Progenitor cell of endocrine pancreas (in vitro differentiated cells): Measurements from ENCODE around the gene SLC7A1. TPM values are rescaled to one million over a fixed set of nuclear protein-coding genes. Genes with fewer than 3 reads are reported as not detected.

Source experiments
- DNase-seq: peaks from one replicate; pipeline ENCODE4 v3.0.0; 2021; ENCODE audit warnings: low spot score; ENCODE audit not compliant: unreplicated experiment
- H3K27ac Mint-ChIP-seq: 2 replicates; pipeline ENCODE4 v1.8.0; 2021; ENCODE audit warnings: mild to moderate bottlenecking, moderate library complexity, mixed read lengths
- H3K27me3 Mint-ChIP-seq: 2 replicates; pipeline ENCODE4 v1.8.0; 2021; ENCODE audit warnings: mixed read lengths
- H3K36me3 Mint-ChIP-seq: 2 replicates; pipeline ENCODE4 v1.8.0; 2022; ENCODE audit warnings: mixed read lengths; ENCODE audit not compliant: insufficient read depth
- H3K4me1 Mint-ChIP-seq: 2 replicates; pipeline ENCODE4 v1.8.0; 2021; ENCODE audit warnings: low read depth, mixed read lengths
- H3K4me3 Mint-ChIP-seq: 2 replicates; pipeline ENCODE4 v1.8.0; 2021; ENCODE audit warnings: low read depth, mild to moderate bottlenecking, moderate library complexity, mixed read lengths
- H3K9me3 Mint-ChIP-seq: 2 replicates; pipeline ENCODE4 v1.8.0; 2021; ENCODE audit warnings: low read depth, mixed read lengths
- total RNA-seq: library from RNA; stranded (reverse); gene quantifications from 2 replicates; pipeline ENCODE4 v1.2.1, GENCODE V29; 2021
- TF ChIP-seq, protein P1 (sequence below): fragments of 200-600 bp; sonication (generic); IDR thresholded peaks from one replicate; pipeline ENCODE4 v1.5.0; 2021; ENCODE audit warnings: antibody characterized with exemption, mild to moderate bottlenecking; ENCODE audit not compliant: unreplicated experiment

The SLC7A1 gene
- total RNA-seq, 1 donor from 2014 or later = 31.3 TPM

DNA sequence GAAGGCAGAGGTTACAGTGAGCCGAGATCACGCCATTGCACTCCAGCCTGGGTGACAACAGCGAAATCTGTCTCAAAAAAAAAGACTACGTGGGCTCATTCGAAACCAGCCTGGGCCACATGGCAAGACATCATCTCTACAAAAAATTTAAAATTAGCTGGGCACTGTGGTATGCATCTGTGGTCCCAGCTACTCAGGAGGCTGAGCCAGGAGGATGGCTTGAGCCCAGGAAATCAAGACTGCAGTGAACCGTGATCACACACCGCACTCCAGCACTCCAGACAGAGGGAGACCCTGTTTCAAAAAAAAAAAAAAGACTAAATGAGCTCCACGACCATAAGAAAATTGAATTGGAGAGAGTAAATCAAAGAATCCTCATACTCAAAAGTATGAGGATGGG, 53.1 kb downstream of the SLC7A1 start:
- H3K4me3 Mint-ChIP-seq = no peak overlapping the region
- H3K36me3 Mint-ChIP-seq = peaks cover 5% of the 10 kb centered on the region
- peaks cover 11% of the 10 kb centered on the region for H3K4me1 Mint-ChIP-seq
- H3K9me3 Mint-ChIP-seq = no peaks in the 10 kb centered on the region
- H3K27ac Mint-ChIP-seq = no peak overlapping the region
- no peaks in the 10 kb centered on the region for H3K27me3 Mint-ChIP-seq
- TF ChIP-seq, protein P1, sequence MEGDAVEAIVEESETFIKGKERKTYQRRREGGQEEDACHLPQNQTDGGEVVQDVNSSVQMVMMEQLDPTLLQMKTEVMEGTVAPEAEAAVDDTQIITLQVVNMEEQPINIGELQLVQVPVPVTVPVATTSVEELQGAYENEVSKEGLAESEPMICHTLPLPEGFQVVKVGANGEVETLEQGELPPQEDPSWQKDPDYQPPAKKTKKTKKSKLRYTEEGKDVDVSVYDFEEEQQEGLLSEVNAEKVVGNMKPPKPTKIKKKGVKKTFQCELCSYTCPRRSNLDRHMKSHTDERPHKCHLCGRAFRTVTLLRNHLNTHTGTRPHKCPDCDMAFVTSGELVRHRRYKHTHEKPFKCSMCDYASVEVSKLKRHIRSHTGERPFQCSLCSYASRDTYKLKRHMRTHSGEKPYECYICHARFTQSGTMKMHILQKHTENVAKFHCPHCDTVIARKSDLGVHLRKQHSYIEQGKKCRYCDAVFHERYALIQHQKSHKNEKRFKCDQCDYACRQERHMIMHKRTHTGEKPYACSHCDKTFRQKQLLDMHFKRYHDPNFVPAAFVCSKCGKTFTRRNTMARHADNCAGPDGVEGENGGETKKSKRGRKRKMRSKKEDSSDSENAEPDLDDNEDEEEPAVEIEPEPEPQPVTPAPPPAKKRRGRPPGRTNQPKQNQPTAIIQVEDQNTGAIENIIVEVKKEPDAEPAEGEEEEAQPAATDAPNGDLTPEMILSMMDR = no peak
- no peak for DNase-seq

DNA sequence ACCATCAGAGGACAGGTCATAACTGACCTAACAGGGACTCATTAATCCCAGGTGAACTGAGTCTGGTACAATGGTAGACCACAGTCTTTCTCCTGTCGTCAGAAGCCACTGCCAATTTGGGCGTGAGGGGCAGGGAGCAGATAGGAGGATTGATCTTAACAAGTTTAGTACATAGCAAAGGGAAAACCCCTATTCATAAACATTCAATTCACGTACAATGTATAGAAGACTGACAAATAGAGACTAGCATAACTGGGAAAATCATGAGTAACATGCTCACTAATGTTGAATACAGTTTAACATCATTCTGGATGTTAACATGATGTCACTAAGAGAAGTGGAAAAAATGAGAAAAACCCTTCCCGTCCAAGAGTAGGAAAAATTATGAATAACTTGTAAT, 54.1 kb downstream of the SLC7A1 start:
- H3K27me3 Mint-ChIP-seq = no peaks in the 10 kb centered on the region
- peaks cover 5% of the 10 kb centered on the region for H3K36me3 Mint-ChIP-seq
- H3K4me3 Mint-ChIP-seq = no peak overlapping the region
- H3K4me1 Mint-ChIP-seq = peaks cover 6% of the 10 kb centered on the region
- H3K27ac Mint-ChIP-seq = no peak overlapping the region
- DNase-seq = no peak
- TF ChIP-seq, protein P1 = no peak
- H3K9me3 Mint-ChIP-seq = no peaks in the 10 kb centered on the region

DNA sequence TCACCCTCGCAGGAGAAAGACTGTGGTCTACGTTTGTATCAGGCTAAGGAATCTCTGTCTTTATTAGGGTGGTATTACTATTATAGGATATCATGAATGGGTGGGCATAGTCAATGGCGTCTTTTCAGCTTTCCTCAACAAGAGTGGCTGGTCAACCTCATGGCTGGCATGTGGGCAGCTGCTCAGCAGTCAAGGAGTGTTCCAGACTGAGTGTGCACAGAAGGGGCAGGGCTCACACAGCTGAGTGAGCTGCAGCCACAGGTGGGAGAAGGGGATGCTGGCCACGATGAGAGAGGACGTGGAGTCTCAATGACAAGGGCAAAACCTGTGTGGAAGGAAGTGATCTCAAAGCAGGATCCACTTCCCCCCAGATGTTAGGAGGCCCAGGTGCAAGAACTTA, 54.7 kb downstream of the SLC7A1 start:
- Mint-ChIP-seq H3K27me3 (no peaks in the 10 kb centered on the region), H3K4me1 (peaks cover 6% of the 10 kb centered on the region), H3K9me3 (no peaks in the 10 kb centered on the region)

DNA sequence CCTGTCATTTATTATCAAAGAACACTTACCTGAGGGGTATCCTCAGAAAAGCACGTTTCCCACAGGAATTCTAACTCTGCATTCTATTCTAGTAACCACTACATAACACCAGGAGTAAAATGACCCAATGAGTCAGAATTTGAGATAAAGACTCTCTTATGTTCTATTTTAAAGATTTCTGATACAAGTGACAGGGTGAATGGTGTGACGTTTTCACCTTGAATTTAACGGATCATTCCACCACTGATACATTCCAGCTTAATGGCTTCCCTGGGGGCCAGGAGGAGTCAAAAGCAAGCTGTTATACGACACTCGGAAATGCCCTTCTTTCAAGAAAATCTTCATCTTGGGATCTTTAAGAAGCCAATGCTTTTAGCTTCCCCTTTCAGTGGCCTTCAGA, 55.2 kb downstream of the SLC7A1 start:
- TF ChIP-seq, protein P1 = no peak
- Mint-ChIP-seq H3K36me3 (peaks cover 9% of the 10 kb centered on the region), H3K27me3 (no peaks in the 10 kb centered on the region), H3K27ac (no peak overlapping the region), H3K4me1 (peaks cover 6% of the 10 kb centered on the region), H3K4me3 (no peak overlapping the region), H3K9me3 (no peaks in the 10 kb centered on the region)
- DNase-seq = no peak

More for the DNA sequence above, 54.7 kb downstream of the SLC7A1 start:
- no peak for DNase-seq
- TF ChIP-seq, protein P1 = no peak
- no peak overlapping the region for H3K27ac Mint-ChIP-seq
- H3K36me3 Mint-ChIP-seq = peaks cover 9% of the 10 kb centered on the region
- H3K4me3 Mint-ChIP-seq = no peak overlapping the region

DNA sequence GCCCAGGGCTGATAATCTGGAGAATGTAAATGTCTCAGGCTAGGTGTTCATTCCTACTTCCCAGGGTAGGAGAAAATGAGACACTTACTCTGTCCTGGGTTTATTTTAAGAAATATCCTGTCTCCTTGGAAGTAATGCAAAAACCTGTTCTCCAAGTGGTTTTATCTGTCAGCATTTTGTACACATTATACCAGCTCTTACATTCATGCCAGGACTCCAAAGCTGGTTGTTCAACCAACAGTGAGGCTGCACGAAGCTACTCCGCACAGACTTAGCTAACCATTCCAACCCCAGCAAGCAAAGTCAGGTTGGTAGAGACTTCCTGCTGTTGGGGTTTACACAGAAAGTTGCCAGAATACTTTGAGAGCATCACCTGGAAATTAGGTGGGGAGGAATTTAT, 55.6 kb downstream of the SLC7A1 start:
- Mint-ChIP-seq H3K27me3 (no peaks in the 10 kb centered on the region), H3K27ac (no peak overlapping the region), H3K36me3 (peaks cover 9% of the 10 kb centered on the region), H3K4me1 (peaks cover 6% of the 10 kb centered on the region), H3K9me3 (no peaks in the 10 kb centered on the region), H3K4me3 (no peak overlapping the region)
- TF ChIP-seq, protein P1 = no peak
- DNase-seq = no peak
